Stomach smooth muscle (tissue), 2 donors: ENCODE data around the gene RPL31.

ENCODE experiments used
- H3K27ac ChIP-seq: one replicate; pipeline ENCODE4 v1.7.0; 2013; ENCODE audit warnings: mild to moderate bottlenecking, low read length, inconsistent platforms
- H3K27me3 ChIP-seq, 2 donors: one replicate each; pipeline ENCODE4 v1.7.0; 2013; ENCODE audit warnings: low read length in 2 of 2; ENCODE audit not compliant: insufficient read depth in 2 of 2, control insufficient read depth in 1 of 2
- H3K36me3 ChIP-seq, 2 donors: one replicate each; pipeline ENCODE4 v1.7.0; 2013; ENCODE audit warnings: low read length in 2 of 2; ENCODE audit not compliant: control insufficient read depth in 2 of 2, insufficient read depth in 2 of 2
- H3K4me1 ChIP-seq: one replicate; pipeline ENCODE4 v1.7.0; 2013; ENCODE audit warnings: low read length; ENCODE audit not compliant: control insufficient read depth, insufficient read depth
- H3K4me3 ChIP-seq, 2 donors: one replicate each; pipeline ENCODE4 v1.7.0; 2013; ENCODE audit warnings: low read length in 2 of 2
- H3K9ac ChIP-seq, 2 donors: one replicate each; pipeline ENCODE4 v1.7.0; 2013; ENCODE audit warnings: low read length in 2 of 2, mild to moderate bottlenecking in 1 of 2
- H3K9me3 ChIP-seq, 2 donors: one replicate each; pipeline ENCODE4 v1.7.0; 2013; ENCODE audit warnings: low read length in 2 of 2; ENCODE audit not compliant: control insufficient read depth in 2 of 2
- donor health status: healthy.
- donor health status: Pancreatic carcinoma.

RPL31 gene

DNA sequence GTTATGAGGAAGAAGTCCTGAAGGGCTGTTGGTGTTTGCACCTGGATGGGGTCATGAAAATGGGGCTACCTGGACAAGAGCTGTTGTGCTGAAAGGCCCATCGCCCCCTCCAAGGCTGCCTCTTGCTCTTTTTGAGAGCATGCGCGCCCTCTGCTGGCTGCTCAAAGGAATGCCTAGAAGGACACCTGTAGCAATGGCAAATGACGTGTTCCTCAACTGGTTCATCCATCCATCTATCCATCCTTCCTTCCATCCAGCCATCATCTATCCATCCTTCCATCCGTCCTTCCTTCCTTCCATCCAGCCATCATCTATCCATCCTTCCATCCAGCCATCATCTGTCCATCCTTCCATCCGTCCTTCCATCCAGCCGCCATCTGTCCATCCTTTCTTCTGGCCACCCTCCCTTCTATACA is 17.2 kb upstream of the RPL31 start:
- Histone ChIP-seq H3K4me1 (peaks cover 12% of the 10 kb centered on the region), H3K27ac (no peak overlapping the region), H3K9ac (no peak overlapping the region)

DNA sequence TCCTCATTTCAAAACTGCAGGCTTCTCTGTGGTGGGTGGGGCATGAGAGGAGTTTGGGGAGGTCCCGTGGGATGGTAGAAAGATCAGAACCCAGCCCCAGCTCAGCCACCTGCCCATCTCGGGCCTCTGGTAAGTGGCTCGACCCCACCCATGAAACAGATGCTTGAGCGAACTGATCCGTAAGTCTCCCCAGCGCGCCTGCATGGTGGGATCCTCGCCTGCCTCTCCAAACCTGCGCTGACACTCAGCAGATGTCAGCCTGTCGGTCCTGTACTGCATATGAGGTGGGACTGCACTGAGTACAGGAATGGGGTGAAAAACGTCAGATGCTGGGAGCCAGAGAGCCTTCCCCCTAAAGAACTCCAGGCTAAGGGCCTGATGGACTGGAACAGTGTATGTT is 15.9 kb upstream of the RPL31 start:
- no peaks in the 10 kb centered on the region for H3K9me3 ChIP-seq
- no peak overlapping the region for H3K9ac ChIP-seq
- peaks cover 16 to 18% of the 10 kb centered on the region in 2 donors for H3K36me3 ChIP-seq
- H3K4me3 ChIP-seq: no peak overlapping the region
- H3K27ac ChIP-seq: no peak overlapping the region
- peaks cover 12% of the 10 kb centered on the region for H3K4me1 ChIP-seq
- H3K27me3 ChIP-seq: no peaks in the 10 kb centered on the region

More for the DNA sequence above, 17.2 kb upstream of the RPL31 start:
- Histone ChIP-seq H3K9me3 (no peaks in the 10 kb centered on the region), H3K27me3 (no peaks in the 10 kb centered on the region), H3K36me3 (peaks cover 8 to 11% of the 10 kb centered on the region in 2 donors), H3K4me3 (no peak overlapping the region)

DNA sequence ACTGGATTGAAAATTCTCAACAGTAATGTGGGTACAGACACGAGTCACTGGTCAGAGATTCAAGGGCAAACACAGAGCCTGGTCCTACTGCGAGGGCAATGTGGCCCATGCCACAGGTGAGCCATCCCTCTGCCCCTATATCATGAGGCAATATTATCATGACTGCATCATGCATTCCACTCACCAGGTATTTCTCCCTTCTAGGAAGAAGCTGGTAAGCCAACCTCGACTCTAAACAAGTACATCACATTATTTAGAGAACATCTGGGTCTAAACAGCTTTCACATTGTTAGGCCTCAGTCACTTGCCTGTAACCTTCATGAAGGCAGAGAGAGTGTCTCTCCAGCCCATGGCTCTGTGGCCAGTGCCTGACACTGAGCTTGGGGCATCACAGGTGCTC is 14.6 kb upstream of the RPL31 start:
- Histone ChIP-seq H3K36me3 (peaks cover 13 to 17% of the 10 kb centered on the region in 2 donors), H3K9me3 (no peaks in the 10 kb centered on the region), H3K4me1 (peaks cover 12% of the 10 kb centered on the region), H3K27ac (no peak overlapping the region), H3K9ac (no peak overlapping the region), H3K27me3 (no peaks in the 10 kb centered on the region), H3K4me3 (no peak overlapping the region)

- no peaks in the 10 kb centered on the region for H3K9me3 ChIP-seq
- H3K27ac ChIP-seq: no peak overlapping the region
- peaks cover 11 to 15% of the 10 kb centered on the region in 2 donors for H3K36me3 ChIP-seq
- no peak overlapping the region for H3K4me3 ChIP-seq
- H3K4me1 ChIP-seq: peaks cover 12% of the 10 kb centered on the region
- no peak overlapping the region for H3K9ac ChIP-seq
- no peaks in the 10 kb centered on the region for H3K27me3 ChIP-seq
Observed at GRCh38 chr2:100987974-100988373, 14.1 kb upstream of the RPL31 start.

- H3K9ac ChIP-seq: no peak overlapping the region
- H3K36me3 ChIP-seq: peaks cover 9 to 16% of the 10 kb centered on the region in 2 donors
- no peak overlapping the region for H3K4me3 ChIP-seq
Observed at GRCh38 chr2:100988630-100989417, 13.3 kb upstream of the RPL31 start.

GRCh38 chr2:100989666-100990065 is 12.4 kb upstream of the RPL31 start:
- H3K9me3 ChIP-seq: no peaks in the 10 kb centered on the region
- no peaks in the 10 kb centered on the region for H3K27me3 ChIP-seq
- H3K4me1 ChIP-seq: peaks cover 5% of the 10 kb centered on the region
- no peak overlapping the region for H3K27ac ChIP-seq
- no peak overlapping the region for H3K4me3 ChIP-seq
- no peak overlapping the region for H3K9ac ChIP-seq
- peaks cover 17 to 18% of the 10 kb centered on the region in 2 donors for H3K36me3 ChIP-seq

More at GRCh38 chr2:100988630-100989417, 13.3 kb upstream of the RPL31 start:
- Histone ChIP-seq H3K27ac (no peak overlapping the region), H3K9me3 (no peaks in the 10 kb centered on the region), H3K4me1 (peaks cover 9% of the 10 kb centered on the region), H3K27me3 (no peaks in the 10 kb centered on the region)

DNA sequence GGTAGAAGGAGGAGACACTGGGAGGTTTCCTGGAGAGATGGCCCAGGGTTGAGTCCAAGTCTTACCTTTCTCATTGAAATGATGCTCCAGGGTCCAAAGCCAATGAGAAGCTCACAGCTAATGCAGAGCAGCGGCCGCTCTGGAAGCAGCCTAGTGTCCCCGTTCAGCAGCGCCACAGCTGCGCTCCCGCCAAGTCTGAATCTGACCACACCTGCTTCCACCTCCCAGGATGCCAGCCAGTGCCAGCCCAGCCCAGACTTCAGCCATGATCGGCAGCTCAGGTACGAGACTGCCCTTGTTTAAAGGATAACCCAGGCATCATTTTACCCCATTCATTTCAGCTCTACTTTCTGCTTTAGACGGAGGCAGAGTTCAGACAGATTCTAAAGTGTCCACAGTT is 11.9 kb upstream of the RPL31 start:
- H3K27me3 ChIP-seq: no peaks in the 10 kb centered on the region
- no peak overlapping the region for H3K9ac ChIP-seq
- H3K4me3 ChIP-seq: no peak overlapping the region
- H3K27ac ChIP-seq: no peak overlapping the region
- H3K36me3 ChIP-seq: peaks cover 18 to 20% of the 10 kb centered on the region in 2 donors
- H3K4me1 ChIP-seq: peaks cover under 1% of the 10 kb centered on the region
- no peaks in the 10 kb centered on the region for H3K9me3 ChIP-seq

GRCh38 chr2:100990650-100991403 is 11.3 kb upstream of the RPL31 start:
- Histone ChIP-seq H3K9ac (no peak overlapping the region), H3K9me3 (no peaks in the 10 kb centered on the region), H3K27me3 (no peaks in the 10 kb centered on the region), H3K4me1 (no peaks in the 10 kb centered on the region), H3K27ac (no peak overlapping the region), H3K36me3 (peaks cover 18 to 22% of the 10 kb centered on the region in 2 donors), H3K4me3 (no peak overlapping the region)

DNA sequence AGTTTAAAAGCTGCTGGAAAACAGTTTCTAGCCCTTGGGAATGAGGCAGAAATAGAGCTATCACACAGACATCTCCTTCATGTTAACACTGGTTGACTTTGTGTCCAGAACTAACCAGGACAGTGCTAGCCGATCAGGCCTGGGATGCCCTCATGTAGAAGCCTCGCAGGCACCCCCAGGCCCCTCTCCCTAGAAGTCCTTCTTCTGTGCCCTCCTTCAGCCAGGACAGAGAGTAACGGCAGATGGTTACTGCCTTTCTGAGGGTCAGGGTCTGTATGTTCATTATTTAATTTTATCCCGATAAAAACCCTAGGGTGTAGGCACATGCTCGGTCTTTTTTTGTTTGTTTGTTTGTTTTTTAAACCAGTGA is 10.7 kb upstream of the RPL31 start:
- H3K36me3 ChIP-seq: peaks cover 21 to 26% of the 10 kb centered on the region in 2 donors

GRCh38 chr2:100992262-100992661 is 9.8 kb upstream of the RPL31 start:
- Histone ChIP-seq H3K36me3 (peaks cover 21 to 27% of the 10 kb centered on the region in 2 donors), H3K27me3 (no peaks in the 10 kb centered on the region), H3K27ac (no peak overlapping the region), H3K9ac (no peak overlapping the region), H3K9me3 (no peaks in the 10 kb centered on the region), H3K4me1 (no peaks in the 10 kb centered on the region), H3K4me3 (no peak overlapping the region)

More for the DNA sequence above, 10.7 kb upstream of the RPL31 start:
- Histone ChIP-seq H3K4me1 (no peaks in the 10 kb centered on the region), H3K27ac (no peak overlapping the region), H3K9ac (no peak overlapping the region), H3K9me3 (no peaks in the 10 kb centered on the region), H3K4me3 (no peak overlapping the region), H3K27me3 (no peaks in the 10 kb centered on the region)

DNA sequence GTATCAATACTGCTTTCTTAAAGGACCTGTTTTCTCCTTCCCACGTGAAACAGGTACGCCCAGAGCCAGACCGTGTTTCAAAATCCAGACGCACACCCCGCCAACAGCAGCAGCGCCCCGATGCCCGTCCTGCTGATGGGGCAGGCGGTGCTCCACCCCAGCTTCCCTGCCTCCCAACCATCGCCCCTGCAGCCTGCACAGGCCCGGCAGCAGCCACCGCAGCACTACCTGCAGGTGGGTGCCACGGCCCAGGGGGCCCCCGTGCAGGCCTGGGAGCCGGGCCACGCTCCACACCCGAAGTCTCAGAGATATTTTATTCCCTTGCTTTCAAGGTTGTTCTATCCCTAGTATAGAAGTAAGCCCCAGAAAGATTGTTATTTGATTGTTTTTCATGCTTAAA is 8.8 kb upstream of the RPL31 start:
- H3K9me3 ChIP-seq: no peaks in the 10 kb centered on the region
- H3K27ac ChIP-seq: no peak overlapping the region
- peaks cover 19 to 30% of the 10 kb centered on the region in 2 donors for H3K36me3 ChIP-seq
- no peak overlapping the region for H3K4me3 ChIP-seq
- H3K4me1 ChIP-seq: no peaks in the 10 kb centered on the region
- no peaks in the 10 kb centered on the region for H3K27me3 ChIP-seq
- no peak overlapping the region for H3K9ac ChIP-seq
